Mucosa of gallbladder (tissue), 1 donor: ENCODE measurements around the gene DCLK1. TPM values are rescaled to one million over a fixed set of nuclear protein-coding genes. Genes with fewer than 3 reads are reported as not detected.

Source experiments
- DNase-seq: peaks from one replicate; pipeline ENCODE4 v3.0.0-alpha.2; 2020; ENCODE audit warnings: low spot score
- total RNA-seq: library from RNA; stranded (reverse); gene quantifications from one replicate; pipeline ENCODE4 v1.2.1, GENCODE V29; 2021
- donor health status: DM: no; HTN: no; CAD: no.

DCLK1 gene
- total RNA-seq, 1 donor from 2014 or later = 6.0 TPM

- DNase-seq = no peak
These were observed 183.9 kb downstream of the DCLK1 start for GRCh38 chr13:35947315-35947714.

GRCh38 chr13:35945368-35945767 is 185.8 kb downstream of the DCLK1 start:
- no peak for DNase-seq

- DNase-seq = no peak
These were observed 189.8 kb downstream of the DCLK1 start for GRCh38 chr13:35941374-35941773.

GRCh38 chr13:35940734-35941133 is 190.4 kb downstream of the DCLK1 start:
- DNase-seq = no peak

- DNase-seq = no peak
These were observed 194.8 kb downstream of the DCLK1 start for GRCh38 chr13:35936246-35936978.

- DNase-seq = no peak
These were observed 200.2 kb downstream of the DCLK1 start for GRCh38 chr13:35930665-35931631.

- no peak for DNase-seq
These were observed 203.6 kb downstream of the DCLK1 start for GRCh38 chr13:35927567-35928021.

GRCh38 chr13:35926859-35927530 is 204.2 kb downstream of the DCLK1 start:
- DNase-seq = no peak

- DNase-seq = no peak
These were observed 205.5 kb downstream of the DCLK1 start for GRCh38 chr13:35925669-35926068.

- no peak for DNase-seq
These were observed 207.8 kb downstream of the DCLK1 start for GRCh38 chr13:35923347-35923746.

GRCh38 chr13:35920816-35921215 is 210.4 kb downstream of the DCLK1 start:
- DNase-seq = no peak

GRCh38 chr13:35917942-35918645 is 213.1 kb downstream of the DCLK1 start:
- no peak for DNase-seq

GRCh38 chr13:35917252-35917941 is 213.8 kb downstream of the DCLK1 start:
- DNase-seq = no peak

- no peak for DNase-seq
These were observed 215.0 kb downstream of the DCLK1 start for GRCh38 chr13:35916146-35916545.

GRCh38 chr13:35914662-35915061 is 216.5 kb downstream of the DCLK1 start:
- no peak for DNase-seq

- DNase-seq = no peak
These were observed 218.3 kb downstream of the DCLK1 start for GRCh38 chr13:35912841-35913240.

GRCh38 chr13:35909837-35910540 is 221.2 kb downstream of the DCLK1 start:
- DNase-seq = no peak

- DNase-seq = no peak
These were observed 222.1 kb downstream of the DCLK1 start for GRCh38 chr13:35909091-35909490.

- no peak for DNase-seq
These were observed 223.0 kb downstream of the DCLK1 start for GRCh38 chr13:35908226-35908625.

- DNase-seq = no peak
These were observed 224.5 kb downstream of the DCLK1 start for GRCh38 chr13:35906636-35907035.
